Measurements from ENCODE around the gene CSN1S1. TPM values are rescaled to one million over a fixed set of nuclear protein-coding genes. Genes with fewer than 3 reads are reported as not detected.

Gene CSN1S1, protein sequence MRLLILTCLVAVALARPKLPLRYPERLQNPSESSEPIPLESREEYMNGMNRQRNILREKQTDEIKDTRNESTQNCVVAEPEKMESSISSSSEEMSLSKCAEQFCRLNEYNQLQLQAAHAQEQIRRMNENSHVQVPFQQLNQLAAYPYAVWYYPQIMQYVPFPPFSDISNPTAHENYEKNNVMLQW
- total RNA-seq (2016; rRNA removed; fragmentation: Illumina TruSeq; extraction: Trizol) (not detected in 2 replicates), polyA plus RNA-seq (2011; rRNA removed) (not detected in 2 replicates), polyA minus RNA-seq (2011; rRNA and poly(A)+ RNA removed; ENCODE audit: low replicate concordance) (not detected in 2 replicates), Bru-seq, nascent RNA (not detected), BruChase-seq, experiment 1, labeled RNA remaining after a 6-hour chase (not detected), BruChase-seq, experiment 2, labeled RNA remaining after a 2-hour chase (percentile 9 among the genes with signal in this experiment)
- not detected in 2 replicates for total RNA-seq (2016; cell fraction: cytosol; rRNA removed; fragmentation: Illumina TruSeq; extraction: Trizol; ENCODE audit: low read depth)
- not detected in 2 replicates for total RNA-seq (2016; cell fraction: insoluble cytoplasmic fraction; rRNA removed; fragmentation: Illumina TruSeq; extraction: Trizol)
- total RNA-seq (2016; cell fraction: membrane; rRNA removed; fragmentation: Illumina TruSeq; extraction: Trizol), result not detected in 2 replicates
- total RNA-seq (2016; cell fraction: nucleus; rRNA removed; fragmentation: Illumina TruSeq; extraction: Trizol), result not detected in 2 replicates
- 0.12 TPM in 1 of 2 replicates, not detected in the other for polyA plus RNA-seq (2011; cell fraction: cytosol; rRNA removed)
- not detected in 2 replicates for polyA plus RNA-seq (2011; cell fraction: nucleus; rRNA removed)
- not detected in 2 replicates for polyA plus RNA-seq (2012)
- polyA plus RNA-seq (2016; cell fraction: cytosol; fragmentation: Illumina TruSeq; extraction: Trizol; ENCODE audit: low read depth), result not detected in 2 replicates
- not detected in 2 replicates for polyA plus RNA-seq (2016; cell fraction: insoluble cytoplasmic fraction; fragmentation: Illumina TruSeq; extraction: Trizol; ENCODE audit: low read depth)
- polyA plus RNA-seq (2016; cell fraction: membrane; fragmentation: Illumina TruSeq; extraction: Trizol; ENCODE audit: low read depth), result not detected in 2 replicates
- not detected in 2 replicates for polyA plus RNA-seq (2016; cell fraction: nucleus; fragmentation: Illumina TruSeq; extraction: Trizol; ENCODE audit: insufficient read depth, low read depth)
- polyA minus RNA-seq (2011; cell fraction: cytosol; rRNA and poly(A)+ RNA removed), result not detected in 2 replicates
- polyA minus RNA-seq (2011; cell fraction: nucleus; rRNA and poly(A)+ RNA removed), result not detected in 2 replicates
- long read RNA-seq, experiment 1, result 0 reads
- long read RNA-seq, experiment 2, result 0 reads

- Histone ChIP-seq H3K9ac (ENCODE audit: insufficient read depth, low read depth, low read length) (no peak within 1 kb of the TSS), H3K4me3 (replicated peaks in 1 of 3; ENCODE audit: insufficient read depth in 1 of 3, low read depth in 2 of 3, low read length in 3 of 3) (no peak within 1 kb of the TSS), H3K36me3 (replicated peaks in 1 of 2; ENCODE audit: control insufficient read depth in 1 of 2, insufficient read depth in 2 of 2, low read length in 2 of 2) (no peaks in the 10 kb centered on the region), H4K20me1 (ENCODE audit: insufficient read depth, low read length) (no peaks in the 10 kb centered on the region), H3K27ac (ENCODE audit: extremely low read length, insufficient read depth, low read length) (no peak within 1 kb of the TSS), H3K9me3 (ENCODE audit: low read length) (no peaks in the 10 kb centered on the region), H3K4me1 (ENCODE audit: insufficient read depth, low read length) (peaks cover 6% of the 10 kb centered on the region), H3K27me3 (ENCODE audit: control insufficient read depth in 1 of 2, insufficient read depth in 2 of 2, low read length in 2 of 2) (no peaks in the 10 kb centered on the region), H3K79me2 (ENCODE audit: insufficient read depth, low read length) (no peaks in the 10 kb centered on the region), H2AFZ (ENCODE audit: low read length) (no peak within 1 kb of the TSS), H3K4me2 (ENCODE audit: low read depth, low read length) (no peak within 1 kb of the TSS)
- CTCF ChIA-PET (ENCODE audit: low intra/inter-chr PET ratio, low total read pairs), result no interaction called here
- no peak for TF ChIP-seq ZBTB38 (CRISPR knock-in tag; IDR thresholded peaks at IDR 0.05)
- no peak for TF ChIP-seq PCBP2 (optimal IDR thresholded peaks at IDR 0.05; ENCODE audit: low read depth, low read length, poor library complexity, severe bottlenecking)
- ATAC-seq (no peak), DNase-seq (ENCODE audit: low spot score) (no peak), FAIRE-seq (no peak)
- intact Hi-C loops (cut with micrococcal nuclease; ENCODE audit: unreplicated experiment), result no loop called here
- POLR2A ChIA-PET, result no interaction called here
- no TSS peak for BruUV-seq (replicated peaks)
- in situ Hi-C loops (cut with HindIII; ENCODE audit: extremely low pct_ligation_motif_present, low pct_unique_long_range_greater_than_20kb), result no loop called here
- 95% methylated on average over 3 of the region's 3 CpGs for WGBS (ENCODE audit: low lambda C conversion rate)
Measured at GRCh38 chr4:69930768-69931167, at the start of gene CSN1S1. TSS of gene CSN1S1 (plus strand) at chr4:69931068. CDS start at chr4:69932556, 1,488 bp downstream.

Data from HepG2 (cell line).